GM12878 (cell line): ENCODE measurements around the gene LYL1. TPM values are rescaled to one million over a fixed set of nuclear protein-coding genes. Genes with fewer than 3 reads are reported as not detected.
A peak's percentile ranks its signal among the peaks of the same experiment; 100 is the strongest.

Experiments used
- ATAC-seq: fragments of 200-7000 bp; cut with Tn5 transposase; 3 replicates; pipeline ENCODE4 v1.9.1; 2020; ENCODE audit warnings: mild to moderate bottlenecking, moderate library complexity
- BruUV-seq: library from RNA; stranded (reverse); fragments of 400-500 nt; replicated peaks from 2 replicates; lab custom pipeline; 2021; lab: Mats Ljungman, UMichigan
- CTCF ChIA-PET: fragments of 300-600 bp; sonication (Branson Sonifier 250); formaldehyde crosslinking; extraction: SDS; loops from one replicate; lab custom pipeline; 2021; ENCODE audit warnings: inconsistent platforms; lab: Yijun Ruan, JAX
- POLR2A ChIA-PET: fragments of 350-600 bp; formaldehyde crosslinking; extraction: SDS; loops from one replicate; lab custom pipeline; 2021; ENCODE audit warnings: inconsistent platforms; lab: Charles Lee
- RAD21 ChIA-PET: fragments of 300-600 bp; sonication (Branson Sonifier 250); formaldehyde crosslinking; loops from one replicate; lab custom pipeline; 2023; ENCODE audit warnings: antibody characterized with exemption; ENCODE audit not compliant: unreplicated experiment; lab: Charles Lee
- SMC1A ChIA-PET: fragments of 300-600 bp; sonication (Branson Sonifier 250); formaldehyde crosslinking; loops from one replicate; lab custom pipeline; 2023; ENCODE audit not compliant: unreplicated experiment, uncharacterized antibody; lab: Charles Lee
- DNase-seq: peaks from one replicate; pipeline ENCODE4 v3.0.0-alpha.2; 2011; ENCODE audit warnings: low read depth, low spot score
- FAIRE-seq: peaks from 3 replicates; lab custom pipeline; 2011; peaks lifted over from hg19 to GRCh38; lab: Jason Lieb, UNC
- H2AFZ ChIP-seq: 2 replicates; pipeline ENCODE4 v1.6.0; 2011; ENCODE audit warnings: low read depth, low read length, control low read depth; ENCODE audit not compliant: control insufficient read depth
- H3K27ac ChIP-seq: 2 replicates; pipeline ENCODE4 v1.5.1; 2011; ENCODE audit warnings: control low read depth; ENCODE audit not compliant: control insufficient read depth, insufficient read depth
- H3K27me3 ChIP-seq, 2 experiments: replicated peaks in 1 of 2; 2 replicates each; pipeline versions ENCODE4 v1.6.0 to v1.6.1; 2011; ENCODE audit warnings: low read length in 1 of 2; ENCODE audit not compliant: control insufficient read depth in 2 of 2, insufficient read depth in 2 of 2
- H3K36me3 ChIP-seq, 2 experiments: 2 replicates each; pipeline ENCODE4 v1.5.1; 2011; ENCODE audit warnings: low read length in 1 of 2; ENCODE audit not compliant: control insufficient read depth in 2 of 2, insufficient read depth in 2 of 2
- H3K4me1 ChIP-seq: 2 replicates; pipeline ENCODE4 v1.6.1; 2011; ENCODE audit warnings: mild to moderate bottlenecking, low read length, moderate library complexity, mixed read lengths; ENCODE audit not compliant: control insufficient read depth, insufficient read depth
- H3K4me2 ChIP-seq: 2 replicates; pipeline ENCODE4 v1.6.0; 2011; ENCODE audit warnings: control low read depth; ENCODE audit not compliant: control insufficient read depth, insufficient read depth
- H3K4me3 ChIP-seq: fragments of 200-600 bp; sonication (generic); 2 replicates; pipeline ENCODE4 v1.5.1; 2016
- H3K79me2 ChIP-seq: 2 replicates; pipeline ENCODE4 v1.6.0; 2011; ENCODE audit warnings: low read length; ENCODE audit not compliant: control insufficient read depth, insufficient read depth
- H3K9ac ChIP-seq: 2 replicates; pipeline ENCODE4 v1.8.0; 2011; ENCODE audit warnings: low read length, control low read depth, mixed read lengths; ENCODE audit not compliant: control insufficient read depth, insufficient read depth
- H3K9me3 ChIP-seq: replicated peaks from 3 replicates; pipeline ENCODE4 v1.5.1; 2011; ENCODE audit warnings: mild to moderate bottlenecking, low read length; ENCODE audit not compliant: control insufficient read depth, insufficient read depth
- H4K20me1 ChIP-seq: 2 replicates; pipeline ENCODE4 v1.6.0; 2011; ENCODE audit not compliant: control insufficient read depth, insufficient read depth
- CBX3 ChIP-seq: fragments of 200-600 bp; sonication (generic); IDR thresholded peaks from 2 replicates; pipeline ENCODE4 v1.6.1; 2016; ENCODE audit warnings: low read depth, borderline replicate concordance
- CHD4 ChIP-seq: fragments of 200-600 bp; sonication (generic); IDR thresholded peaks from 2 replicates; pipeline ENCODE4 v1.6.1; 2016; ENCODE audit warnings: mild to moderate bottlenecking
- EED ChIP-seq: sonication (generic); IDR thresholded peaks from 2 replicates; pipeline ENCODE4 v1.6.1; 2016; ENCODE audit warnings: antibody characterized with exemption, low read depth
- FOXK2 ChIP-seq: fragments of 450-650 bp; IDR thresholded peaks from 2 replicates; pipeline ENCODE4 v1.6.1; 2017; ENCODE audit warnings: mild to moderate bottlenecking, moderate library complexity
- MEF2B ChIP-seq: fragments of 450-650 bp; IDR thresholded peaks from 2 replicates; pipeline ENCODE4 v1.6.1; 2018; ENCODE audit warnings: mild to moderate bottlenecking, moderate library complexity; ENCODE audit not compliant: partially characterized antibody, poor library complexity, severe bottlenecking
- NRF1 ChIP-seq: conservative IDR thresholded peaks from 2 replicates; pipeline ENCODE4 v1.6.1; 2011; ENCODE audit warnings: mild to moderate bottlenecking, low read depth, low read length, improper control_type of control experiment
- POU2F2 ChIP-seq: IDR thresholded peaks from 3 replicates; pipeline ENCODE4 v1.6.1; 2011; ENCODE audit warnings: low read depth, mild to moderate bottlenecking, low read length, borderline replicate concordance
- RB1 ChIP-seq: fragments of 450-650 bp; formaldehyde crosslinking; IDR thresholded peaks from 2 replicates; pipeline ENCODE4 v1.6.1; 2017; ENCODE audit warnings: mild to moderate bottlenecking, borderline replicate concordance
- SP1 ChIP-seq: IDR thresholded peaks from one replicate; pipeline ENCODE4 v1.6.1; 2011; ENCODE audit warnings: low read depth, low read length
- TCF12 ChIP-seq: IDR thresholded peaks from 2 replicates; pipeline ENCODE4 v1.6.1; 2011; ENCODE audit warnings: low read depth, mild to moderate bottlenecking, low read length
- whole genome bisulfite sequencing: methylation state at CpG from one replicate; pipeline ENCODE4 v1.1.6; 2016; ENCODE audit warnings: low lambda C conversion rate; ENCODE audit not compliant: insufficient replicate concordance, insufficient coverage; ENCODE audit errors: missing lambda C conversion rate; 5-methylcytosine and 5-hydroxymethylcytosine counted together
- in situ Hi-C: fragments of 300-500 bp; cut with MboI; formaldehyde crosslinking; loops from 9 replicates; pipeline ENCODE4 v1.14.3; 2018; ENCODE audit warnings: mixed read lengths
- intact Hi-C: fragments of 100-400 bp; cut with micrococcal nuclease; formaldehyde crosslinking; loops from one replicate; pipeline ENCODE4 v1.14.2; 2022; ENCODE audit not compliant: unreplicated experiment
- polyA plus RNA-seq, 11 experiments: library from polyadenylated mRNA; depleted of rRNA in 4 of 11; unstranded in 6 of 11; stranded (reverse) in 5 of 11; fragments of >200 nt; fragmentation: Nextera tagmentation in 4 of 11; fragmentation: Illumina TruSeq in 1 of 11; extraction: Ambion mirVana in 4 of 11; extraction: Trizol in 1 of 11; gene quantifications; 1 replicate in 1 of 11; 2 replicates in 10 of 11; pipeline versions ENCODE4 v1.2.1 to v1.2.3, GENCODE V29; 2011 to 2016; ENCODE audit warnings: inconsistent platforms in 2 of 11, missing spikeins in 2 of 11, low read depth in 1 of 11
- total RNA-seq, 4 experiments: library from RNA; depleted of rRNA in 3 of 4; stranded (reverse); fragments of >200 nt in 3 of 4; fragmentation: Illumina TruSeq in 1 of 4; extraction: Trizol in 1 of 4; gene quantifications; 2 replicates each; pipeline versions ENCODE4 v1.2.1 to v1.2.3, GENCODE V29; 2013 to 2021
- TF ChIP-seq, protein P1 (sequence below): fragments of 450-650 bp; IDR thresholded peaks from 2 replicates; pipeline ENCODE4 v1.6.1; 2016; ENCODE audit warnings: mild to moderate bottlenecking, moderate library complexity, borderline replicate concordance
- TF ChIP-seq, protein P2 (sequence below): fragments of 450-650 bp; formaldehyde crosslinking; IDR thresholded peaks from 2 replicates; pipeline ENCODE4 v1.4.0; 2020; ENCODE audit warnings: mild to moderate bottlenecking, moderate library complexity

The LYL1 gene
- total and polyA plus RNA-seq, 10 of the 15 experiments (the other 5 are each of a cell fraction or from before 2014, with no cell fraction given): 0.10 to 34.8 (median 4.4) TPM

DNA sequence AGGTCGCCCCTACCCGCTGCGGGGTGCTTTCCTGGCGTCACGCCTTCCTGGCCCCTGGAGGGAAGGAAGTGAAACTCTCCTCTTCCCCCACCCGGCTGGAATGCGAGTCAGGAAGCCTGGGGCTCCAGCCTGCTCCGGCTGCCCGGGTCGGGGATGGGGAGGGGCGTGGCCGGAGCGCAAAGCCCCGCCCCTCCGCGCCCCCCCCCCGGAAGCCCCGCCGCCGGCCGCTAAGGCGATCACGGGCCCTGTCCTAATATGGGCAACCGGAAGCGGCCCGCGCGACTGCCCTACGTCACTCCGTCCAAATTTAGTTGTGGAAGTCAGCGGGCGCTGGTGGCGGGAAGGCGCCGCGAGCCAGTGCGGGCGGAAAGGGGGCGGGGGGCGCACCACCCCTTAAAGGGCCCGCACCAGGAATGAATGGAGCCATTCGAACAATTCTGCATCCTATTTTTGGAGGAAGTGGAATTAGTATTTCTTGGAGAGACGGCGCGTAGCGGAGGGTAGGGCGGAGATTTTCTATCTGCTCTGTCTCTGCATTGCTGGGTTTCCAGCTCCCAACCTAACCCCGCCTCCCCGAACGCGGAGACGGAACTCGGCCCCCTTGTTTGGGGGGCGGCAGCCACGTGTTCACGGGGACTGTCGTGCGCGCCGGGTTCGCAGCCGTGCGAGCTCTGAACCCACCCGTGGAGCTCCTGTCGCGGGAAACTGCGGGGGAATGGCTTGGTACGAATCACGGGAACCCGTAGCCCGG, 49.1 kb upstream of the LYL1 start (continued):
- TF ChIP-seq MEF2B (peak; percentile 58), SP1 (peak; percentile 78), EED (peak; percentile 94), NRF1 (no peak), POU2F2 (peak; percentile 12; the same call in 2 of the 3 replicates)

DNA sequence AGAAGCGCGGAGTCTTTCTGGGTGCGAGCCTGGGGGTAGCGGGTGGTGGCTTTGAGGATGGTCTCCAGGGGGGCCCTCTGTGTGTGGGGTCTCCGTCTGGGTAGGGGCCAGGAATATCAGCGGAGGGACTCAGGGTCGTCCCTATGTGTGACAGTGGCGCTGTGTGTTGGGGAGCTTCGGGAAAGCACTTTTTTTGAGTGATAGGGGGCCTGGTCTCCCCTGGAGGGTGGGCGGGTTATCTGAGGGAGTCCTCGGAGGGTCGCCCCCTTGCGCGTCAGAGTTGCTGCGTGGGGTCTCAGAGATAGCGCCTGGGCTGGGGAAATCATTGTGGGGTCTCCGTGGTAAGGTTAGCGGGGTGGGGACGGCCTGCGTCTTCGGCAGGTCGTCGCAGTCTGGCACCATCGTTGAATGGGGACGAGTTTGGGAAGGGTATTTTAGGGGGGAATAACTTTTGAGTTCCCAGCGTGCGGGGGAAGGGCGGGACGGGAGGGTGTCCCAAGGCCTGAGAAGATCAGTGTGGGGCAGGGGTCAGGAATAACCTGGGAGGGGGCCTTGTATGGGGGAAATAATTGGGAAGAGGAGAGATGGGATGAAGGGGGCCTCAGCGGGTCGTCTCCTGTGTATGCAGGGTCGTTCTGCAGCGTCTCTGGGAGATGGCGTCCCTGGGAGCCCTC, 48.4 kb upstream of the LYL1 start:
- Histone ChIP-seq H3K9me3 (no peaks in the 10 kb centered on the region), H3K4me3 (peak overlapping the region; percentile 97), H4K20me1 (no peaks in the 10 kb centered on the region), H3K9ac (peak overlapping the region; percentile 97), H2AFZ (peak overlapping the region; percentile 33; the same call in 1 of the 2 replicates), H3K4me2 (peak overlapping the region; percentile 89), H3K4me1 (peaks cover 7% of the 10 kb centered on the region), H3K79me2 (peaks cover 47% of the 10 kb centered on the region), H3K27me3 (no peaks in the 10 kb centered on the region), H3K27ac (peak overlapping the region; percentile 97), H3K36me3 (no peaks in the 10 kb centered on the region; a peak in 1 of 4 replicates)
- no peak for FAIRE-seq
- SMC1A ChIA-PET: interaction anchor here (1.2 kb wide), 1 partner anchor 13 kb away, joined by 3 read pairs; no protein-coding TSS in a partner anchor
- CTCF ChIA-PET: interaction anchor here (0.6 to 2.1 kb wide), 4 partner anchors 15 to 113 kb away, joined by 3 to 8 read pairs (median 3); partner anchors contain the start of gene NACC1
- RAD21 ChIA-PET: interaction anchor here (1.2 to 1.8 kb wide), 3 partner anchors 32 to 110 kb away, joined by 3 to 10 read pairs (median 6); partner anchors contain the start of gene NACC1
- no TSS peak for BruUV-seq
- peak; percentile 0; the same call in 2 of the 3 replicates for ATAC-seq
- WGBS: under 1% methylated on average over 31 of the region's 34 CpGs
- POLR2A ChIA-PET: interaction anchor here (0.7 to 1.7 kb wide), 2 partner anchors 8 to 12 kb away, joined by 3 to 7 read pairs; no protein-coding TSS in a partner anchor
- no peak for DNase-seq
- in situ Hi-C loops: loop anchor here (10.0 to 25.0 kb wide), 3 partner anchors 694 to 1564 kb away; partner anchors contain the start of genes ACP5 and ZNF627
- intact Hi-C loops: loop anchor here (2.0 to 10.0 kb wide), 4 partner anchors 32 to 854 kb away; partner anchors contain the start of genes LYL1, NACC1 and RFX1
- TF ChIP-seq RB1 (no peak), TCF12 (no peak), CHD4 (no peak), FOXK2 (no peak), CBX3 (no peak)
- TF ChIP-seq, protein P1, sequence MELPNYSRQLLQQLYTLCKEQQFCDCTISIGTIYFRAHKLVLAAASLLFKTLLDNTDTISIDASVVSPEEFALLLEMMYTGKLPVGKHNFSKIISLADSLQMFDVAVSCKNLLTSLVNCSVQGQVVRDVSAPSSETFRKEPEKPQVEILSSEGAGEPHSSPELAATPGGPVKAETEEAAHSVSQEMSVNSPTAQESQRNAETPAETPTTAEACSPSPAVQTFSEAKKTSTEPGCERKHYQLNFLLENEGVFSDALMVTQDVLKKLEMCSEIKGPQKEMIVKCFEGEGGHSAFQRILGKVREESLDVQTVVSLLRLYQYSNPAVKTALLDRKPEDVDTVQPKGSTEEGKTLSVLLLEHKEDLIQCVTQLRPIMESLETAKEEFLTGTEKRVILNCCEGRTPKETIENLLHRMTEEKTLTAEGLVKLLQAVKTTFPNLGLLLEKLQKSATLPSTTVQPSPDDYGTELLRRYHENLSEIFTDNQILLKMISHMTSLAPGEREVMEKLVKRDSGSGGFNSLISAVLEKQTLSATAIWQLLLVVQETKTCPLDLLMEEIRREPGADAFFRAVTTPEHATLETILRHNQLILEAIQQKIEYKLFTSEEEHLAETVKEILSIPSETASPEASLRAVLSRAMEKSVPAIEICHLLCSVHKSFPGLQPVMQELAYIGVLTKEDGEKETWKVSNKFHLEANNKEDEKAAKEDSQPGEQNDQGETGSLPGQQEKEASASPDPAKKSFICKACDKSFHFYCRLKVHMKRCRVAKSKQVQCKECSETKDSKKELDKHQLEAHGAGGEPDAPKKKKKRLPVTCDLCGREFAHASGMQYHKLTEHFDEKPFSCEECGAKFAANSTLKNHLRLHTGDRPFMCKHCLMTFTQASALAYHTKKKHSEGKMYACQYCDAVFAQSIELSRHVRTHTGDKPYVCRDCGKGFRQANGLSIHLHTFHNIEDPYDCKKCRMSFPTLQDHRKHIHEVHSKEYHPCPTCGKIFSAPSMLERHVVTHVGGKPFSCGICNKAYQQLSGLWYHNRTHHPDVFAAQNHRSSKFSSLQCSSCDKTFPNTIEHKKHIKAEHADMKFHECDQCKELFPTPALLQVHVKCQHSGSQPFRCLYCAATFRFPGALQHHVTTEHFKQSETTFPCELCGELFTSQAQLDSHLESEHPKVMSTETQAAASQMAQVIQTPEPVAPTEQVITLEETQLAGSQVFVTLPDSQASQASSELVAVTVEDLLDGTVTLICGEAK: no peak
- TF ChIP-seq, protein P2, sequence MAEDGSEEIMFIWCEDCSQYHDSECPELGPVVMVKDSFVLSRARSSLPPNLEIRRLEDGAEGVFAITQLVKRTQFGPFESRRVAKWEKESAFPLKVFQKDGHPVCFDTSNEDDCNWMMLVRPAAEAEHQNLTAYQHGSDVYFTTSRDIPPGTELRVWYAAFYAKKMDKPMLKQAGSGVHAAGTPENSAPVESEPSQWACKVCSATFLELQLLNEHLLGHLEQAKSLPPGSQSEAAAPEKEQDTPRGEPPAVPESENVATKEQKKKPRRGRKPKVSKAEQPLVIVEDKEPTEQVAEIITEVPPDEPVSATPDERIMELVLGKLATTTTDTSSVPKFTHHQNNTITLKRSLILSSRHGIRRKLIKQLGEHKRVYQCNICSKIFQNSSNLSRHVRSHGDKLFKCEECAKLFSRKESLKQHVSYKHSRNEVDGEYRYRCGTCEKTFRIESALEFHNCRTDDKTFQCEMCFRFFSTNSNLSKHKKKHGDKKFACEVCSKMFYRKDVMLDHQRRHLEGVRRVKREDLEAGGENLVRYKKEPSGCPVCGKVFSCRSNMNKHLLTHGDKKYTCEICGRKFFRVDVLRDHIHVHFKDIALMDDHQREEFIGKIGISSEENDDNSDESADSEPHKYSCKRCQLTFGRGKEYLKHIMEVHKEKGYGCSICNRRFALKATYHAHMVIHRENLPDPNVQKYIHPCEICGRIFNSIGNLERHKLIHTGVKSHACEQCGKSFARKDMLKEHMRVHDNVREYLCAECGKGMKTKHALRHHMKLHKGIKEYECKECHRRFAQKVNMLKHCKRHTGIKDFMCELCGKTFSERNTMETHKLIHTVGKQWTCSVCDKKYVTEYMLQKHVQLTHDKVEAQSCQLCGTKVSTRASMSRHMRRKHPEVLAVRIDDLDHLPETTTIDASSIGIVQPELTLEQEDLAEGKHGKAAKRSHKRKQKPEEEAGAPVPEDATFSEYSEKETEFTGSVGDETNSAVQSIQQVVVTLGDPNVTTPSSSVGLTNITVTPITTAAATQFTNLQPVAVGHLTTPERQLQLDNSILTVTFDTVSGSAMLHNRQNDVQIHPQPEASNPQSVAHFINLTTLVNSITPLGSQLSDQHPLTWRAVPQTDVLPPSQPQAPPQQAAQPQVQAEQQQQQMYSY (CRISPR knock-in tag): no peak
